DND-41 (cell line): ENCODE results near the gene PRPF38B.

Source experiments
- ATAC-seq: fragments of 200-7000 bp; cut with Tn5 transposase; 3 replicates; pipeline ENCODE4 v1.9.1; 2021; ENCODE audit warnings: low read depth; ENCODE audit not compliant: insufficient read depth
- DNase-seq: peaks from one replicate; pipeline ENCODE4 v3.0.0-alpha.2; 2020
- H2AFZ ChIP-seq: 2 replicates; pipeline ENCODE4 v1.6.0; 2012; ENCODE audit warnings: low read depth, low read length
- H3K27ac ChIP-seq: 2 replicates; pipeline ENCODE4 v1.5.1; 2012; ENCODE audit warnings: low read length, inconsistent platforms
- H3K27me3 ChIP-seq: fragments of 200-600 bp; sonication (generic); 2 replicates; pipeline ENCODE4 v1.6.0; 2012; ENCODE audit warnings: low read length, mild to moderate bottlenecking, inconsistent platforms; ENCODE audit not compliant: insufficient read depth, poor library complexity
- H3K36me3 ChIP-seq: 2 replicates; pipeline ENCODE4 v1.5.1; 2012; ENCODE audit warnings: low read length, inconsistent platforms; ENCODE audit not compliant: insufficient read depth
- H3K4me1 ChIP-seq: 2 replicates; pipeline ENCODE4 v1.5.1; 2012; ENCODE audit warnings: mild to moderate bottlenecking, low read length; ENCODE audit not compliant: insufficient read depth
- H3K4me2 ChIP-seq: 2 replicates; pipeline ENCODE4 v1.6.0; 2012; ENCODE audit warnings: mild to moderate bottlenecking, moderate library complexity, low read length, inconsistent platforms; ENCODE audit not compliant: insufficient read depth
- H3K4me3 ChIP-seq, 2 experiments: fragments of 200-600 bp in 1 of 2; shearing (Covaris generic) in 1 of 2; 2 replicates each; pipeline ENCODE4 v1.5.1; 2012 to 2016; ENCODE audit warnings: inconsistent platforms in 2 of 2, low read length in 2 of 2, mild to moderate bottlenecking in 2 of 2, low read depth in 1 of 2, moderate library complexity in 1 of 2
- H3K79me2 ChIP-seq: 2 replicates; pipeline ENCODE4 v1.6.0; 2012; ENCODE audit warnings: low read length, inconsistent platforms; ENCODE audit not compliant: insufficient read depth
- H3K9ac ChIP-seq: 2 replicates; pipeline ENCODE4 v1.6.0; 2012; ENCODE audit warnings: low read depth, mild to moderate bottlenecking, inconsistent platforms, low read length, moderate library complexity
- H3K9me3 ChIP-seq: 2 replicates; pipeline ENCODE4 v1.5.1; 2012; ENCODE audit warnings: low read length, moderate library complexity, mild to moderate bottlenecking, inconsistent platforms; ENCODE audit not compliant: insufficient read depth, severe bottlenecking
- H4K20me1 ChIP-seq: 2 replicates; pipeline ENCODE4 v1.6.0; 2012; ENCODE audit warnings: low read length; ENCODE audit not compliant: insufficient read depth
- CTCF ChIP-seq: IDR thresholded peaks from 2 replicates; pipeline ENCODE4 v1.5.1; 2012; ENCODE audit warnings: borderline replicate concordance, low read length, moderate library complexity, mild to moderate bottlenecking; ENCODE audit not compliant: poor library complexity, severe bottlenecking; ENCODE audit errors: extremely low read depth
- EZH2 ChIP-seq: IDR thresholded peaks from 3 replicates; pipeline ENCODE4 v1.6.1; 2012; ENCODE audit warnings: borderline replicate concordance, low read depth, mild to moderate bottlenecking, moderate library complexity, low read length, inconsistent platforms; ENCODE audit not compliant: severe bottlenecking

The PRPF38B gene

GRCh38 chr1:108708691-108709660 lies 16.9 kb downstream of the PRPF38B start:
- Histone ChIP-seq H3K27me3 (peaks cover 5% of the 10 kb centered on the region), H3K79me2 (no peaks in the 10 kb centered on the region), H3K27ac (no peak overlapping the region), H4K20me1 (no peaks in the 10 kb centered on the region), H3K36me3 (no peaks in the 10 kb centered on the region), H2AFZ (no peak overlapping the region), H3K4me1 (no peaks in the 10 kb centered on the region), H3K4me3 (no peak overlapping the region), H3K9ac (no peak overlapping the region), H3K9me3 (no peaks in the 10 kb centered on the region), H3K4me2 (no peak overlapping the region)
- ATAC-seq: peak; percentile 60
- TF ChIP-seq EZH2: no peak
- peak; percentile 54 for TF ChIP-seq CTCF
- DNase-seq: peak; percentile 41

GRCh38 chr1:108712606-108713150 lies 20.6 kb downstream of the PRPF38B start, which contains the start of gene FNDC7:
TSS of gene FNDC7 (plus strand) at chr1:108712908. CDS start at chr1:108712934, 26 bp downstream.
- TF ChIP-seq CTCF: no peak
- no peak for TF ChIP-seq EZH2

GRCh38 chr1:108715932-108716331 lies 23.8 kb downstream of the PRPF38B start:
- Histone ChIP-seq H3K4me2 (no peak overlapping the region), H3K9ac (no peak overlapping the region), H3K27me3 (peaks cover 11% of the 10 kb centered on the region), H3K4me3 (no peak overlapping the region), H4K20me1 (no peaks in the 10 kb centered on the region), H3K79me2 (no peaks in the 10 kb centered on the region), H3K4me1 (no peaks in the 10 kb centered on the region), H3K36me3 (no peaks in the 10 kb centered on the region), H3K9me3 (no peaks in the 10 kb centered on the region), H3K27ac (no peak overlapping the region), H2AFZ (no peak overlapping the region)
- TF ChIP-seq EZH2 (no peak), CTCF (no peak)
- no peak for DNase-seq
- no peak for ATAC-seq

More at GRCh38 chr1:108712606-108713150, 20.6 kb downstream of the PRPF38B start, which contains the start of gene FNDC7:
- Histone ChIP-seq H3K79me2 (no peaks in the 10 kb centered on the region), H3K4me2 (no peak within 1 kb of the TSS), H3K9ac (no peak within 1 kb of the TSS), H2AFZ (no peak within 1 kb of the TSS), H4K20me1 (no peaks in the 10 kb centered on the region), H3K36me3 (no peaks in the 10 kb centered on the region), H3K4me1 (no peaks in the 10 kb centered on the region), H3K9me3 (no peaks in the 10 kb centered on the region), H3K27ac (no peak within 1 kb of the TSS), H3K4me3 (no peak within 1 kb of the TSS), H3K27me3 (peaks cover 8% of the 10 kb centered on the region)
- ATAC-seq (no peak), DNase-seq (no peak)
